ENCODE measurements around the gene CD99. TPM values are rescaled to one million over a fixed set of nuclear protein-coding genes. Genes with fewer than 3 reads are reported as not detected.
"Not testable (repeated sequence)": the region's sequence is repeated elsewhere in the genome, so short reads cannot be mapped to it uniquely, and the experiment has no call there.

Gene CD99
- total and polyA plus RNA-seq, 12 donors, result 89.4 to 266 (median 184) TPM

DNA sequence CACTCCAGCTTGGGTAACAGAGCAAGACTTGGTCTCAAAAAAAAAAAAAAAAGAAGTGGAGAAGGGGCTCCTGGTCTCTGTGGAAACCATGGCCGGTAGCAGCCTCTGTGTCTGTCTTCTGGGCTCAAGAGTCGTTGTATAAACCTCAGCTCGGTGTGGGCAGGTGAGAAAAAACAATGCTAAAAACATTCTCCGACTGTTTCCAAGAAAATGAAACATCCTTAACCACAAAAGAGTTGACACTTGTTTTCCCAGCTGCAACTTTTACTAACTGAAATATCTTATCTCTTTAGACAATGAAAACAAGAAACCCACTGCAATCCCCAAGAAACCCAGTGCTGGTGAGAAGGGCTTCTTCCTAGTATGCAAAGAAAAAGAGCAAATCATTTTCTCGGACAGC is 26.2 kb downstream of the CD99 start:
- DNase-seq, result no peak
- Histone ChIP-seq H3K27me3 (no peaks in the 10 kb centered on the region), H3K4me3 (no peak overlapping the region), H3K27ac (no peak overlapping the region), H3K9me3 (replicated peaks in 1 of 3) (no peaks in the 10 kb centered on the region), H3K4me1 (replicated peaks in 1 of 2) (no peaks in the 10 kb centered on the region), H3K36me3 (replicated peaks in 1 of 2) (peaks cover 0 to 18% of the 10 kb centered on the region in 2 donors)
- WGBS, 4 donors, result 72 to 79% (median 72%) methylated on average over 5 of the region's 5 CpGs
- no peak for TF ChIP-seq POLR2A (IDR thresholded peaks at IDR 0.05)
- TF ChIP-seq, protein P1, sequence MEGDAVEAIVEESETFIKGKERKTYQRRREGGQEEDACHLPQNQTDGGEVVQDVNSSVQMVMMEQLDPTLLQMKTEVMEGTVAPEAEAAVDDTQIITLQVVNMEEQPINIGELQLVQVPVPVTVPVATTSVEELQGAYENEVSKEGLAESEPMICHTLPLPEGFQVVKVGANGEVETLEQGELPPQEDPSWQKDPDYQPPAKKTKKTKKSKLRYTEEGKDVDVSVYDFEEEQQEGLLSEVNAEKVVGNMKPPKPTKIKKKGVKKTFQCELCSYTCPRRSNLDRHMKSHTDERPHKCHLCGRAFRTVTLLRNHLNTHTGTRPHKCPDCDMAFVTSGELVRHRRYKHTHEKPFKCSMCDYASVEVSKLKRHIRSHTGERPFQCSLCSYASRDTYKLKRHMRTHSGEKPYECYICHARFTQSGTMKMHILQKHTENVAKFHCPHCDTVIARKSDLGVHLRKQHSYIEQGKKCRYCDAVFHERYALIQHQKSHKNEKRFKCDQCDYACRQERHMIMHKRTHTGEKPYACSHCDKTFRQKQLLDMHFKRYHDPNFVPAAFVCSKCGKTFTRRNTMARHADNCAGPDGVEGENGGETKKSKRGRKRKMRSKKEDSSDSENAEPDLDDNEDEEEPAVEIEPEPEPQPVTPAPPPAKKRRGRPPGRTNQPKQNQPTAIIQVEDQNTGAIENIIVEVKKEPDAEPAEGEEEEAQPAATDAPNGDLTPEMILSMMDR (IDR thresholded peaks at IDR 0.05), result no peak
- intact Hi-C loops (cut with DNase I), result no loop called here

DNA sequence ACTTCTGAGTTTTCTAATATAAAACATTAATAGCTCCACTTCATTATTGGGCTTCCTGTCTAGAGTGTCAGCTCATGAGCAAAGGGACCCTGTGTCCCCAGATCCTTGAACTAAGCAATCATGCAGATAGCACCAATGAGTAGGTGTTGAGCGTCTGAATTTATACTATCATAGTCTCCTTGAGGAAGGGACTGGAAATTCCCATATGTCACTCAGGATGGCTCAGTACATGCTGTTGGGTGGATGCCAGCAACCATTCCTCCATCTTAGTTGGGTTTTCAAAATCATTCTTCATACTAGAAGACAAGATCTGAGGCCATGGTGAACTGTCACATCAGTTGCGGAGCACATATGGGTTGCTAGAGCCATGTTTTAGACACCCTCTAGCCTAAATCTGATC is 27.7 kb downstream of the CD99 start:
- TF ChIP-seq, protein P1 (IDR thresholded peaks at IDR 0.05), result no peak
- TF ChIP-seq POLR2A (IDR thresholded peaks at IDR 0.05), result no peak
- H3K9me3 ChIP-seq (replicated peaks in 1 of 3), result no peaks in the 10 kb centered on the region
- H3K4me3 ChIP-seq, result no peak overlapping the region
- H3K4me1 ChIP-seq (replicated peaks in 1 of 2), result no peaks in the 10 kb centered on the region
- 90 to 98% (median 93%) methylated on average over 2 of the region's 2 CpGs for WGBS, 4 donors
- no peak overlapping the region for H3K27ac ChIP-seq
- intact Hi-C loops (cut with DNase I), result no loop called here
- H3K36me3 ChIP-seq (replicated peaks in 1 of 2), result peaks cover 0 to 32% of the 10 kb centered on the region in 2 donors
- H3K27me3 ChIP-seq, result no peaks in the 10 kb centered on the region
- no peak for DNase-seq

DNA sequence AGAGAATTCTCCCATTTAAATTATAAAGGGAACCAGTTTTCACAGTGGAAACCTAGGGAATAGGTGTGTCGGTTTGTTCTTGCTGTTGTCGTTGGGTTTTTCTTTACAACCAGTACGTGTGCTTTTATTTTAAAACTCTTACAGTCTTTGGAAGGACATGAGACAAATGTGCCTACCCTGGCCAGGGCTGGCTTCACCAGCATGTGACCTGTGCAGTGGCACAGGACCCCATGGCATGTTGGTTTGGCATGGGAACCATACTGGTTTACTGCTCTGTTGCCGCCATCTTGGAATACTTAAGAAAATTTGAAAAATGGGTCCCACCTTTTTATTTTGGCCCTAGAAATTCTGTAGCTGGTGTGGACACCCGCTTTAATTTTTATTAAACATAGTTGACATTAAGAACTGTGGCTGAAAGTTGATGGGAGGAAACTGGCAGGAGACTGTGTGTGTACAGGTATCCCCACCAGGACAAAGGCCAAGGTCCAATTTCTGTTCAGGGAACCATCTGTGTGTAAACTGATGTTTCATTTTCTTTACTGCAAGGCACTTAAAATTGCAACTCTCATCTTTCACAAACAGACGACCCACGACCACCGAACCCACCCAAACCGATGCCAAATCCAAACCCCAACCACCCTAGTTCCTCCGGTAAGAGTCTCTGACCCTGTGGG is 28.8 kb downstream of the CD99 start:
- DNase-seq, result no peak
- intact Hi-C loops (cut with DNase I), result no loop called here
- H3K27me3 ChIP-seq, result no peaks in the 10 kb centered on the region
- 88 to 98% (median 96%) methylated on average over 10 of the region's 10 CpGs for WGBS, 4 donors
- no peaks in the 10 kb centered on the region for H3K4me1 ChIP-seq (replicated peaks in 1 of 2)
- H3K9me3 ChIP-seq (replicated peaks in 1 of 3), result no peaks in the 10 kb centered on the region
- H3K36me3 ChIP-seq (replicated peaks in 1 of 2), result peaks cover 0 to 31% of the 10 kb centered on the region in 2 donors
- TF ChIP-seq, protein P1 (IDR thresholded peaks at IDR 0.05), result no peak
- TF ChIP-seq POLR2A (IDR thresholded peaks at IDR 0.05), result no peak
- no peak overlapping the region for H3K27ac ChIP-seq
- H3K4me3 ChIP-seq, result no peak overlapping the region

DNA sequence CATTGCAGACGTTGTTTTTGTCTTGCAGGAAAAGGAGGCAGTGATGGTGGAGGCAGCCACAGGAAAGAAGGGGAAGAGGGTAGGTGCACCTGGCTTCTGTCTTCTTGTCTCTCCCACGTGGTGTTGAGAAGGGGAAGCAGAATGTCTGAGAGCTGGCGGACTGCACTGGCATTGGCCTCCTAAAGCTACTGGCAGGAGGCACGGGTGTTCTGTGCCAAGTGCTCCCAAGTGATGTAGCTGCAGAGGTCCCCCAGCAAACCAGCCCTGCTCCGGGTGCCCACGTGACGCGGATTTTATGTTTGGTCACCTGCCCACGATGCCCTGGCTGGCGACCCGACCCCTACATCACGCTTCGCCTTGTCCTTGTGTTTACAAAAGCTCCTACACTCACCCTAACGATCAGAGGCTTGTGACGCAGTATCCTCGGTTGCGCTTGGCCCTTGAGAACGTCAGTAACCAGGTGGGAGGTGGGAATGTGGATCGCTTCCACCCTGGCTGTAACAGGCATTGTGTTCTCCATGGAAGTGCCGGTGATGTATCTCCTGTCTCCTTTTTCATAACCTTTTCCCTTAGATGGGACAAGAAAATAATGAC is 32.3 kb downstream of the CD99 start:
- Histone ChIP-seq H3K27me3 (no peaks in the 10 kb centered on the region), H3K27ac (no peak overlapping the region), H3K36me3 (replicated peaks in 1 of 2) (peaks cover 0 to 39% of the 10 kb centered on the region in 2 donors), H3K4me1 (replicated peaks in 1 of 2) (no peaks in the 10 kb centered on the region), H3K9me3 (replicated peaks in 1 of 3) (no peaks in the 10 kb centered on the region), H3K4me3 (no peak overlapping the region)
- TF ChIP-seq, protein P1 (IDR thresholded peaks at IDR 0.05), result no peak
- no peak for TF ChIP-seq POLR2A (IDR thresholded peaks at IDR 0.05)
- DNase-seq, result no peak
- WGBS, 4 donors, result 83 to 92% (median 89%) methylated on average over 19 to 20 of the region's 20 CpGs
- intact Hi-C loops (cut with DNase I), result no loop called here

DNA sequence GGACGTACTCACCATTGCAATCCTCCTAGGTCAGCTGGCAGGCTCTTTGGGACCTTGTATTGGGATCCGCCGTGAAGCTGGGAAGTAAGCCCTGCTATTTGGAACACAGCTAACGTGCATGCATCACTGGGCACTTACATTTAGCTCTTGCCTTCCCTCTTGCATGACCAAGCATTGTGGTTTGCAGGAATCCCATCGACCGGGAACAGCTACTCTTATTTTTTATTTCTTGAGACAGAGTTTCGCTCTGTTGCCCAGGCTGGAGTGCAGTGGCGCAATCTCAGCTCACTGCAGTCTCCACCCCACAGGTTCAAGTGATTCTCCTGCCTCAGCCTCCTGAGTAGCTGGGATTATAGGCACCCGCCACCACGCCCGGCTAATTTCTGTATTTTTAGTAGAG is 36.2 kb downstream of the CD99 start:
- 91 to 97% (median 96%) methylated on average over 11 of the region's 11 CpGs for WGBS, 4 donors
- H3K4me3 ChIP-seq; H3K9me3 ChIP-seq (replicated peaks in 1 of 3); DNase-seq; intact Hi-C loops (cut with DNase I); H3K4me1 ChIP-seq (replicated peaks in 1 of 2); H3K27ac ChIP-seq; H3K27me3 ChIP-seq: not testable (repeated sequence)
- peaks cover 0 to 34% of the 10 kb centered on the region in 2 donors for H3K36me3 ChIP-seq (replicated peaks in 1 of 2)

Data from adrenal gland (tissue), 12 donors.